Neural cell (in vitro differentiated cells): Measurements from ENCODE around the gene USB1.

Experiments used
- CTCF ChIP-seq: fragments of 450-650 bp; IDR thresholded peaks from 2 replicates; pipeline ENCODE4 v1.5.1; 2014; ENCODE audit warnings: antibody characterized with exemption, mild to moderate bottlenecking, moderate library complexity; ENCODE audit not compliant: poor library complexity, severe bottlenecking
- EZH2 ChIP-seq: fragments of 200-600, 300-800 bp; shearing (Covaris generic), sonication (generic); IDR thresholded peaks from 2 replicates; pipeline ENCODE4 v1.6.1; 2014; ENCODE audit warnings: antibody characterized with exemption, low read length, borderline replicate concordance, mild to moderate bottlenecking; ENCODE audit not compliant: insufficient read depth, poor library complexity, severe bottlenecking
- MXI1 ChIP-seq: fragments of 450-650 bp; conservative IDR thresholded peaks from 2 replicates; pipeline ENCODE4 v1.6.1; 2014; ENCODE audit warnings: antibody characterized with exemption, mild to moderate bottlenecking; ENCODE audit not compliant: poor library complexity, severe bottlenecking
- POLR2AphosphoS5 ChIP-seq: IDR thresholded peaks from 2 replicates; pipeline ENCODE4 v1.6.1; 2012
- REST ChIP-seq: IDR thresholded peaks from 2 replicates; pipeline ENCODE4 v1.6.1; 2012; ENCODE audit warnings: borderline replicate concordance
- TAF1 ChIP-seq: IDR thresholded peaks from 2 replicates; pipeline ENCODE4 v1.6.1; 2012; ENCODE audit warnings: low read depth

GRCh38 chr16:57962046-57962445 is 39.2 kb upstream of the USB1 start:
- TF ChIP-seq CTCF = no peak
- no peak for TF ChIP-seq EZH2
- TF ChIP-seq REST = no peak
- no peak for TF ChIP-seq MXI1
- no peak for TF ChIP-seq POLR2AphosphoS5
- TF ChIP-seq TAF1 = no peak
